LHCN-M2 (cell line): ENCODE results near the gene TSPYL6. TPM values are rescaled to one million over a fixed set of nuclear protein-coding genes. Genes with fewer than 3 reads are reported as not detected.

Experiments
- DNase-seq: peaks from one replicate; pipeline ENCODE4 v3.0.0-alpha.2; 2012; ENCODE audit warnings: low read depth
- total RNA-seq: library from RNA; depleted of rRNA; stranded (reverse); fragments of >200 nt; gene quantifications from 2 replicates; pipeline ENCODE4 v1.2.3, GENCODE V29; 2014

Gene TSPYL6
- total RNA-seq, 1 experiment from 2014 or later, result not detected

- no peak for DNase-seq
Measured at GRCh38 chr2:54258166-54258565, 2.1 kb upstream of the TSPYL6 start.

- DNase-seq, result no peak
Measured at GRCh38 chr2:54255230-54256090, 569 bp downstream of the TSPYL6 start.

GRCh38 chr2:54254180-54254579 is 1.8 kb downstream of the TSPYL6 start:
- no peak for DNase-seq

GRCh38 chr2:54249629-54250028 is 6.4 kb downstream of the TSPYL6 start:
- DNase-seq, result no peak

- no peak for DNase-seq
Measured at GRCh38 chr2:54247115-54247514, 8.9 kb downstream of the TSPYL6 start.

- DNase-seq, result peak; percentile 90
Measured at GRCh38 chr2:54240515-54241469, 15.2 kb downstream of the TSPYL6 start.

GRCh38 chr2:54239427-54239826 is 16.6 kb downstream of the TSPYL6 start:
- peak; percentile 97 for DNase-seq

- no peak for DNase-seq
Measured at GRCh38 chr2:54237428-54237827, 18.6 kb downstream of the TSPYL6 start.

- no peak for DNase-seq
Measured at GRCh38 chr2:54233832-54234649, 22.0 kb downstream of the TSPYL6 start.

- no peak for DNase-seq
Measured at GRCh38 chr2:54228945-54229344, 27.1 kb downstream of the TSPYL6 start.

GRCh38 chr2:54227798-54228197 is 28.2 kb downstream of the TSPYL6 start:
- DNase-seq, result no peak

GRCh38 chr2:54226260-54226659 is 29.8 kb downstream of the TSPYL6 start:
- DNase-seq, result no peak

GRCh38 chr2:54224997-54225396 is 31.0 kb downstream of the TSPYL6 start:
- no peak for DNase-seq

GRCh38 chr2:54213082-54213481 is 42.9 kb downstream of the TSPYL6 start:
- DNase-seq, result no peak

- DNase-seq, result peak; percentile 96
Measured at GRCh38 chr2:54212456-54212855, 43.6 kb downstream of the TSPYL6 start.

GRCh38 chr2:54209379-54209778 is 46.6 kb downstream of the TSPYL6 start:
- DNase-seq, result no peak

GRCh38 chr2:54208364-54209240 is 47.4 kb downstream of the TSPYL6 start:
- peak; percentile 36 for DNase-seq

- peak; percentile 10 for DNase-seq
Measured at GRCh38 chr2:54207666-54208195, 48.3 kb downstream of the TSPYL6 start.

GRCh38 chr2:54206596-54206995 is 49.4 kb downstream of the TSPYL6 start:
- DNase-seq, result peak; percentile 70

- DNase-seq, result no peak
Measured at GRCh38 chr2:54204476-54204875, 51.6 kb downstream of the TSPYL6 start.
